GM23248 (cell line): ENCODE measurements around the gene PMAIP1. TPM values are rescaled to one million over a fixed set of nuclear protein-coding genes. Genes with fewer than 3 reads are reported as not detected.

Experiments
- DNase-seq: peaks from one replicate; pipeline ENCODE4 v3.0.0-alpha.2; 2015
- H2AFZ ChIP-seq: fragments of 200-600 bp; sonication (generic); 2 replicates; pipeline ENCODE4 v1.6.1; 2016; ENCODE audit warnings: antibody characterized with exemption
- H3F3A ChIP-seq: fragments of 200-600 bp; sonication (generic); 2 replicates; pipeline ENCODE4 v1.6.1; 2016; ENCODE audit warnings: mild to moderate bottlenecking, antibody characterized with exemption, mixed run types; ENCODE audit not compliant: insufficient read depth
- H3K27ac ChIP-seq: fragments of 200-600 bp; sonication (generic); 2 replicates; pipeline ENCODE4 v1.5.1; 2016; ENCODE audit warnings: mild to moderate bottlenecking
- H3K27me3 ChIP-seq: fragments of 200-600 bp; sonication (generic); replicated peaks from 2 replicates; pipeline ENCODE4 v1.6.1; 2016; ENCODE audit warnings: mild to moderate bottlenecking; ENCODE audit not compliant: insufficient read depth
- H3K36me3 ChIP-seq: fragments of 200-600 bp; sonication (generic); 2 replicates; pipeline ENCODE4 v1.6.1; 2016; ENCODE audit warnings: low read depth, mild to moderate bottlenecking
- H3K4me1 ChIP-seq: fragments of 200-600 bp; sonication (generic); 2 replicates; pipeline ENCODE4 v1.6.1; 2016; ENCODE audit warnings: mild to moderate bottlenecking; ENCODE audit not compliant: insufficient read depth
- H3K4me2 ChIP-seq: fragments of 200-600 bp; sonication (generic); one replicate; pipeline ENCODE4 v1.6.1; 2016; ENCODE audit warnings: mild to moderate bottlenecking; ENCODE audit not compliant: unreplicated experiment
- H3K4me3 ChIP-seq: fragments of 200-600 bp; sonication (generic); 2 replicates; pipeline ENCODE4 v1.5.1; 2016; ENCODE audit warnings: mild to moderate bottlenecking
- H3K79me2 ChIP-seq: fragments of 200-600 bp; sonication (generic); 2 replicates; pipeline ENCODE4 v1.6.1; 2016; ENCODE audit warnings: mild to moderate bottlenecking; ENCODE audit not compliant: insufficient read depth
- H3K9ac ChIP-seq: fragments of 200-600 bp; sonication (generic); 2 replicates; pipeline ENCODE4 v1.6.1; 2016; ENCODE audit warnings: mild to moderate bottlenecking
- H3K9me2 ChIP-seq: fragments of 200-600 bp; sonication (generic); 2 replicates; pipeline ENCODE4 v1.6.1; 2016; ENCODE audit warnings: mixed run types, mild to moderate bottlenecking, moderate library complexity; ENCODE audit not compliant: insufficient read depth
- H3K9me3 ChIP-seq: fragments of 200-600 bp; sonication (generic); one replicate; pipeline ENCODE4 v1.6.1; 2017; ENCODE audit warnings: low read depth
- H4K20me1 ChIP-seq: fragments of 200-600 bp; sonication (generic); 2 replicates; pipeline ENCODE4 v1.6.0; 2016; ENCODE audit not compliant: insufficient read depth
- EZH2 ChIP-seq: fragments of 200-600 bp; sonication (generic); IDR thresholded peaks from 2 replicates; pipeline ENCODE4 v1.6.1; 2018; ENCODE audit warnings: antibody characterized with exemption, mild to moderate bottlenecking; ENCODE audit not compliant: insufficient read depth, poor library complexity, severe bottlenecking
- EZH2phosphoT487 ChIP-seq: fragments of 200-600 bp; sonication (generic); IDR thresholded peaks from 2 replicates; pipeline ENCODE4 v1.6.1; 2018; ENCODE audit warnings: antibody characterized with exemption, moderate library complexity, mild to moderate bottlenecking, low read depth; ENCODE audit not compliant: insufficient read depth
- WGBS, 2 experiments: methylation state at CpG; one replicate each; pipeline ENCODE4 v1.1.6; 2015 to 2017; ENCODE audit warnings: low lambda C conversion rate in 2 of 2, low coverage in 1 of 2; ENCODE audit errors: missing lambda C conversion rate in 2 of 2; 5-methylcytosine and 5-hydroxymethylcytosine counted together
- in situ Hi-C: fragments of 300-500 bp; cut with MboI; formaldehyde crosslinking; loops from 2 replicates; pipeline ENCODE4 v1.15.0; 2020
- polyA plus RNA-seq: library from polyadenylated mRNA; unstranded; fragments of >200 nt; fragmentation: Nextera tagmentation; extraction: Ambion mirVana; gene quantifications from 2 replicates; pipeline ENCODE4 v1.2.1, GENCODE V29; 2016
- total RNA-seq: library from RNA; depleted of rRNA; stranded (reverse); fragments of >200 nt; shearing (Covaris generic); gene quantifications from 2 replicates; pipeline ENCODE4 v1.2.3, GENCODE V29; 2014

Gene PMAIP1
- total and polyA plus RNA-seq, 2 experiments from 2014 or later: 5.3 to 7.5 TPM

DNA sequence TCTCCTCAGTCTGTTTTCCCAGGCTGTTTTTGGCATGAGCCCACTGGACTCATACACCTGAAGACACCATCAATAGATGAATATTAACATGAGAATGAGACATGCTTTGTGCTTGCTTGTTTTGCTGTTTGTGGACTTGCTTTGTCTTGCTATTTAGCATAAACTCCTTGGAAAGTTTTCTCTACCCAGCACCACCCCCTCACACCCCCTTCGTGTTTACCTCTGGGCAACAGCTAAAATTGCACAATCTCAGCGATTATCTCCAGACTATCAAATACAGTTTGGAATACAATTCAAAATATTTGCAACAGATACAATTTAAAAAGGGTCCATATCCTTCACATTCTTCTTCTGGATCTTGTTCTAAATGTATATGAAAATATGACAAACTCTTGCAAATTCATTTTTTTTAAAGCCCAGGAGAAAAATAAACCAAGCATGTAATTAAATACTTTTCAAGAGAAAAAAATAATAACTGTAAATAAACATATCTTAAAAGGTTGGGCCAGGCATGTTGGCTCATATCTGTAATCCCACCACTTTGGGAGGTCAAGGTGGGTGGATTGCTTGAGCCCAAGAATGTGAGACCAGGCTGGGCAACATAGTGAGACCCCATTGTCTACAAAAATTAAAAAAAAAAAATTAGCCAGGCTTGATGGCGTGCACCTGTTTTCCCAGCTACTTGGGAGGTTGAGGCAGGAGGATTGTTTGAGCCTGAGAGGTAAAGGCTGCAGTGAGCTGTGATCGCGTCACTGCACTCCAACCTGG is 32.3 kb upstream of the PMAIP1 start:
- TF ChIP-seq EZH2phosphoT487: no peak
- TF ChIP-seq EZH2: no peak

DNA sequence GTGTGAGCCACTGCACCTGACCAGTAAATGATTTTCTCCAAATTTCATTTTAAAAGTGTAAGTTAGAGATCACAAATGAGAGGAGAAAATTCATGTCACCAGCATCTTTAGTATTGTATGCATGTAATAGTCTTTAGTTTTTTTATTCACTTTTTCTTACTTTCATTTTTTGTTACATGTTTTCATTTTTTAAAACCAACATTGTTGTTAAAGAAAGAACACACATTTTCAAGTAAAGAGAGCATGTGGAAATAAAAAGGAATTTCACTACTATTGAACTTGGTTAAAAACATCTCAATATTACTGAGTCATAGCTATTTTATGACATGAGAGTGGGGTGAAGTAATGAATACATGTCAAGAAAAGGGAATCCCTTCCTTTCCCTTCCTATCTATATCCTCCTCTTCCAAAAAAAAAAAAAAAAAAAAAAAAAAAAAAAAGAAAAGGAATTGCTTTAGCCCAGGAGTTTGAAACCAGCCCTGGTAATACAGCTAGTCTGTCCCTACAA is 29.1 kb upstream of the PMAIP1 start:
- DNase-seq: peak; percentile 42
- Histone ChIP-seq H3K4me2 (no peak overlapping the region), H3K27me3 (no peaks in the 10 kb centered on the region), H3K9ac (no peak overlapping the region), H3K27ac (no peak overlapping the region), H3K36me3 (no peaks in the 10 kb centered on the region), H3K9me3 (no peaks in the 10 kb centered on the region), H3K4me3 (no peak overlapping the region), H4K20me1 (no peaks in the 10 kb centered on the region), H2AFZ (no peak overlapping the region), H3K9me2 (no peaks in the 10 kb centered on the region), H3F3A (0 out of 2 replicates have a peak, but pooled peaks cover 8% of the 10 kb centered on the region), H3K79me2 (no peaks in the 10 kb centered on the region), H3K4me1 (peaks cover 15% of the 10 kb centered on the region)
- in situ Hi-C loops: no loop called here
- TF ChIP-seq EZH2phosphoT487: no peak
- TF ChIP-seq EZH2: no peak

More for the DNA sequence above, 32.3 kb upstream of the PMAIP1 start:
- H2AFZ ChIP-seq: no peak overlapping the region
- H3K4me3 ChIP-seq: no peak overlapping the region
- no peaks in the 10 kb centered on the region for H3K36me3 ChIP-seq
- no peak overlapping the region for H3K27ac ChIP-seq
- peaks cover 4% of the 10 kb centered on the region for H3K4me1 ChIP-seq
- no peaks in the 10 kb centered on the region for H3K79me2 ChIP-seq
- no peak overlapping the region for H3K9ac ChIP-seq
- H3K4me2 ChIP-seq: no peak overlapping the region
- in situ Hi-C loops: no loop called here
- DNase-seq: no peak
- no peaks in the 10 kb centered on the region for H3K27me3 ChIP-seq
- H3K9me2 ChIP-seq: no peaks in the 10 kb centered on the region
- no peaks in the 10 kb centered on the region for H3F3A ChIP-seq
- no peaks in the 10 kb centered on the region for H3K9me3 ChIP-seq
- no peaks in the 10 kb centered on the region for H4K20me1 ChIP-seq
- WGBS, 2 experiments: 66% methylated on average over 5 of the region's 5 CpGs

DNA sequence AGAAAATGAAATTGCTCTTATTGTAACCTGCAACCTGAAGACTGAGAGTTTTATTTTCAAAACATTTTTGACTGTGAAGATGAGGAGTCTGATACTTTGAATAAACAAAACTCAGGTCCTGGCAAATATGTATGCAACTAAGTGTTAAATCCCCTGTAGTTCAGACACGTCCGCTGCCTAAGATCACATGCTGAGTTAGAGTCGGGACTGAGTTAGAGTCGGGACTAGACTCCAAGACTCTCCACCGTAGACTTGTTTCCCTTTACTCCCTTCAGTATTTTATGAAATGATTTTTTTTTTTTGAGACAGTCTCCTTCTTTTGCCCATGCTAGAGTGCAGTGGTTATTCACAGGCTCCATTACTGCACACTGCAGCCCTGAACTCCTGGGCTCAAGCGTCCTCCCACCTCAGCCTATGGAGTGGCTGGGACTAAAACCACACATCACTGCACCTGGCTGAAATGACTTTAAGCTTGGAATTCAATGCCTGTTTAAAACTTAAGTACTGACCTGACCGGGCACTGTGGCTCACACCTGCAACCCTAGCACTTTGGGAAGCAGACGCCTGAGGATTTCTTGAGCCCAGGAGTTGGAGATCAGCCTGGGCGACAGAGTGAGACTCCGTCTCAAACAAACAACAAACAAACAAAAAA is 28.0 kb upstream of the PMAIP1 start:
- H3K4me2 ChIP-seq: no peak overlapping the region
- H4K20me1 ChIP-seq: no peaks in the 10 kb centered on the region
- peaks cover 15% of the 10 kb centered on the region for H3K4me1 ChIP-seq
- no peaks in the 10 kb centered on the region for H3K9me2 ChIP-seq
- H3K36me3 ChIP-seq: no peaks in the 10 kb centered on the region
- H3F3A ChIP-seq: 0 out of 2 replicates have a peak, but pooled peaks cover 8% of the 10 kb centered on the region
- in situ Hi-C loops: no loop called here
- no peaks in the 10 kb centered on the region for H3K9me3 ChIP-seq
- TF ChIP-seq EZH2phosphoT487 (no peak), EZH2 (no peak)
- WGBS, 2 experiments: 94% methylated on average over 10 of the region's 10 CpGs
- H3K4me3 ChIP-seq: no peak overlapping the region
- H3K27me3 ChIP-seq: no peaks in the 10 kb centered on the region
- no peaks in the 10 kb centered on the region for H3K79me2 ChIP-seq
- no peak overlapping the region for H3K9ac ChIP-seq
- no peak overlapping the region for H2AFZ ChIP-seq
- no peak for DNase-seq
- no peak overlapping the region for H3K27ac ChIP-seq

DNA sequence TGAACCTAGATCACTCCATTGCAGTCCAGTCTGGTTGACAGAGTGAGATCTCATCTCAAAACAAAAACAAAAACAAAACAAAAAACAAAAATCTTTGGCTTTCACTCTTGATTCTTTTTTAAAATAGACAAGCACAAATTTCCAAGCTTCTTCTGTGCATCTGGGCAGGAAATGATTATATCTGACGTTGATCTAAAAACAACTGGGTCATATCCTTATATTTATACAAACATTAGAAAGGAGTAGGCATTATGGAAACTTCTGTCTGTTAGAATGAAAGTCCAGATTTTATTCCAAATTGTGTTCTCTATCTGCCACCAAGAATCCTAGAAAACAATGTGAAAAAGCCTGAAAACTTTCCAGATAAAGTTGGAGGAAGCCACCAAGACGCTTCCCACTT is 26.2 kb upstream of the PMAIP1 start:
- 0 out of 2 replicates have a peak overlapping the region, but pooled peaks have one; percentile 12 for H3K9ac ChIP-seq
- H3K4me3 ChIP-seq: peak overlapping the region; percentile 43
- TF ChIP-seq EZH2: no peak
- no peak for TF ChIP-seq EZH2phosphoT487
- H2AFZ ChIP-seq: peak overlapping the region; percentile 76
- no peaks in the 10 kb centered on the region for H3K79me2 ChIP-seq
- no peaks in the 10 kb centered on the region for H3K36me3 ChIP-seq
- H3K9me3 ChIP-seq: no peaks in the 10 kb centered on the region
- H3K27ac ChIP-seq: peak overlapping the region; percentile 44
- DNase-seq: peak; percentile 17
- in situ Hi-C loops: no loop called here
- H3F3A ChIP-seq: 0 out of 2 replicates have a peak, but pooled peaks cover 8% of the 10 kb centered on the region
- H3K27me3 ChIP-seq: no peaks in the 10 kb centered on the region
- H3K4me2 ChIP-seq: peak overlapping the region; percentile 65
- 5 to 7% methylated on average over 2 of the region's 2 CpGs for whole genome bisulfite sequencing, 2 experiments
- H3K4me1 ChIP-seq: peaks cover 15% of the 10 kb centered on the region
- H3K9me2 ChIP-seq: no peaks in the 10 kb centered on the region
- no peaks in the 10 kb centered on the region for H4K20me1 ChIP-seq
